Muscle of leg (tissue), 11 donors: Measurements from ENCODE around the gene TBX20. TPM values are rescaled to one million over a fixed set of nuclear protein-coding genes. Genes with fewer than 3 reads are reported as not detected.

ENCODE experiments used
- DNase-seq: peaks from one replicate; pipeline ENCODE4 v3.0.0; 2013
- H3K27ac ChIP-seq: one replicate; pipeline ENCODE4 v1.5.1; 2013; ENCODE audit warnings: mild to moderate bottlenecking, low read length, control low read depth
- H3K27me3 ChIP-seq: one replicate; pipeline ENCODE4 v1.6.1; 2013; ENCODE audit warnings: low read length; ENCODE audit not compliant: control insufficient read depth, insufficient read depth
- H3K36me3 ChIP-seq: one replicate; pipeline ENCODE4 v1.6.1; 2013; ENCODE audit warnings: low read length; ENCODE audit not compliant: control insufficient read depth, insufficient read depth
- H3K4me1 ChIP-seq: one replicate; pipeline ENCODE4 v1.6.1; 2013; ENCODE audit warnings: low read length; ENCODE audit not compliant: control insufficient read depth, insufficient read depth
- H3K4me3 ChIP-seq: one replicate; pipeline ENCODE4 v1.5.1; 2013; ENCODE audit warnings: low read length, control low read depth
- H3K9me3 ChIP-seq: replicated peaks from 2 replicates; pipeline ENCODE4 v1.6.1; 2013; ENCODE audit warnings: low read depth, low read length; ENCODE audit not compliant: control insufficient read depth
- WGBS: methylation state at CpG from one replicate; pipeline ENCODE4 v1.1.5; 2013; ENCODE audit warnings: missing lambda C conversion rate; ENCODE audit not compliant: insufficient coverage; 5-methylcytosine and 5-hydroxymethylcytosine counted together
- polyA plus RNA-seq, 8 donors: library from polyadenylated mRNA; unstranded; fragments of 120-200 nt; gene quantifications; one replicate each; pipeline versions ENCODE4 v1.2.1 to v1.2.3, GENCODE V29; 2013; ENCODE audit warnings: inconsistent platforms in 1 of 8, low replicate concordance in 1 of 8; ENCODE audit not compliant: insufficient read length in 8 of 8, insufficient read depth in 1 of 8
- total RNA-seq: library from RNA; stranded (reverse); fragments of 120-200 nt; gene quantifications from one replicate; pipeline ENCODE4 v1.2.4, GENCODE V29; 2013

The TBX20 gene
- total and polyA plus RNA-seq, 9 donors: 1.5 to 1.8 TPM; not detected in 7

- no peak overlapping the region for H3K4me3 ChIP-seq
- no peaks in the 10 kb centered on the region for H3K4me1 ChIP-seq
- no CpG with 5 or more reads among the region's 2 CpGs for WGBS
- H3K36me3 ChIP-seq: no peaks in the 10 kb centered on the region
- no peaks in the 10 kb centered on the region for H3K9me3 ChIP-seq
- no peak for DNase-seq
- no peak overlapping the region for H3K27ac ChIP-seq
- H3K27me3 ChIP-seq: peaks cover 58% of the 10 kb centered on the region
Observed at GRCh38 chr7:35263396-35263795, 9.5 kb upstream of the TBX20 start.

- Histone ChIP-seq H3K9me3 (no peaks in the 10 kb centered on the region), H3K36me3 (no peaks in the 10 kb centered on the region), H3K27ac (no peak overlapping the region), H3K4me1 (peaks cover 10% of the 10 kb centered on the region), H3K27me3 (peaks cover 76% of the 10 kb centered on the region), H3K4me3 (no peak overlapping the region)
- no peak for DNase-seq
- 2% methylated on average over 53 of the region's 56 CpGs for WGBS
Observed at GRCh38 chr7:35261476-35262285, 7.8 kb upstream of the TBX20 start.

- Histone ChIP-seq H3K27ac (no peak overlapping the region), H3K4me3 (no peak overlapping the region), H3K27me3 (peaks cover 80% of the 10 kb centered on the region), H3K9me3 (no peaks in the 10 kb centered on the region), H3K4me1 (peaks cover 10% of the 10 kb centered on the region), H3K36me3 (no peaks in the 10 kb centered on the region)
- WGBS: 1% methylated on average over 11 of the region's 21 CpGs
- DNase-seq: no peak
Observed at GRCh38 chr7:35261041-35261440, 7.1 kb upstream of the TBX20 start.

- Histone ChIP-seq H3K27me3 (peaks cover 84% of the 10 kb centered on the region), H3K36me3 (no peaks in the 10 kb centered on the region), H3K4me3 (no peak overlapping the region), H3K9me3 (no peaks in the 10 kb centered on the region), H3K27ac (no peak overlapping the region), H3K4me1 (peaks cover 10% of the 10 kb centered on the region)
- no peak for DNase-seq
- WGBS: 46% methylated on average over 6 of the region's 7 CpGs
Observed at GRCh38 chr7:35260246-35260645, 6.3 kb upstream of the TBX20 start.

- no CpG with 5 or more reads among the region's 6 CpGs for WGBS
- Histone ChIP-seq H3K9me3 (no peaks in the 10 kb centered on the region), H3K27ac (no peak overlapping the region), H3K4me3 (no peak overlapping the region), H3K4me1 (peaks cover 14% of the 10 kb centered on the region), H3K27me3 (peaks cover 90% of the 10 kb centered on the region), H3K36me3 (no peaks in the 10 kb centered on the region)
- no peak for DNase-seq
Observed at GRCh38 chr7:35259523-35259908, 5.6 kb upstream of the TBX20 start.

GRCh38 chr7:35258868-35259522 is 5.1 kb upstream of the TBX20 start:
- WGBS: 11% methylated on average over 21 of the region's 27 CpGs
- Histone ChIP-seq H3K36me3 (no peaks in the 10 kb centered on the region), H3K4me1 (peaks cover 18% of the 10 kb centered on the region), H3K4me3 (no peak overlapping the region), H3K27me3 (peaks cover 92% of the 10 kb centered on the region), H3K27ac (no peak overlapping the region), H3K9me3 (no peaks in the 10 kb centered on the region)
- no peak for DNase-seq

- Histone ChIP-seq H3K4me3 (no peak overlapping the region), H3K27me3 (peaks cover 96% of the 10 kb centered on the region), H3K36me3 (no peaks in the 10 kb centered on the region), H3K4me1 (peaks cover 22% of the 10 kb centered on the region), H3K27ac (no peak overlapping the region), H3K9me3 (no peaks in the 10 kb centered on the region)
- WGBS: 5% methylated on average over 44 of the region's 50 CpGs
- no peak for DNase-seq
Observed at GRCh38 chr7:35258125-35258867, 4.4 kb upstream of the TBX20 start.

- Histone ChIP-seq H3K4me1 (peaks cover 23% of the 10 kb centered on the region), H3K4me3 (no peak overlapping the region), H3K36me3 (no peaks in the 10 kb centered on the region), H3K27ac (no peak overlapping the region), H3K27me3 (peaks cover 92% of the 10 kb centered on the region), H3K9me3 (no peaks in the 10 kb centered on the region)
- WGBS: 3% methylated on average over 63 of the region's 69 CpGs
- no peak for DNase-seq
Observed at GRCh38 chr7:35257251-35258124, 3.6 kb upstream of the TBX20 start.

- no peaks in the 10 kb centered on the region for H3K9me3 ChIP-seq
- H3K27me3 ChIP-seq: peaks cover 90% of the 10 kb centered on the region
- no peak for DNase-seq
- no peak overlapping the region for H3K4me3 ChIP-seq
- WGBS: 27% methylated on average over 5 of the region's 29 CpGs
- H3K27ac ChIP-seq: no peak overlapping the region
- no peaks in the 10 kb centered on the region for H3K36me3 ChIP-seq
- peaks cover 23% of the 10 kb centered on the region for H3K4me1 ChIP-seq
Observed at GRCh38 chr7:35256256-35257175, 2.6 kb upstream of the TBX20 start.
